Upper lobe of right lung (tissue), 1 donor: Measurements from ENCODE around the gene DOP1B. TPM values are rescaled to one million over a fixed set of nuclear protein-coding genes. Genes with fewer than 3 reads are reported as not detected.

Experiments
- ATAC-seq: fragments of 200-7000 bp; cut with Tn5 transposase; one replicate; pipeline ENCODE4 v1.9.1; 2020; ENCODE audit warnings: mild to moderate bottlenecking, moderate library complexity
- DNase-seq: peaks from one replicate; pipeline ENCODE4 v3.0.0-alpha.2; 2020
- H3K27ac ChIP-seq: fragments of 200-600 bp; one replicate; pipeline ENCODE4 v1.8.0; 2022
- H3K27me3 ChIP-seq: fragments of 200-600 bp; one replicate; pipeline ENCODE4 v1.8.0; 2022; ENCODE audit warnings: mild to moderate bottlenecking
- H3K36me3 ChIP-seq: fragments of 200-600 bp; one replicate; pipeline ENCODE4 v1.8.0; 2022
- H3K4me1 ChIP-seq: fragments of 200-600 bp; one replicate; pipeline ENCODE4 v1.8.0; 2022
- H3K4me3 ChIP-seq: fragments of 200-600 bp; one replicate; pipeline ENCODE4 v1.8.0; 2022; ENCODE audit warnings: mild to moderate bottlenecking
- H3K9me3 ChIP-seq: fragments of 200-600 bp; one replicate; pipeline ENCODE4 v1.8.0; 2022
- CTCF ChIP-seq: fragments of 200-600 bp; IDR thresholded peaks from one replicate; pipeline ENCODE4 v1.8.0; 2022; ENCODE audit warnings: antibody characterized with exemption
- intact Hi-C: fragments of 100-400 bp; cut with DNase I; formaldehyde crosslinking; loops from one replicate; pipeline ENCODE4 v1.11.0; 2022
- total RNA-seq: library from RNA; stranded (reverse); fragmentation: NEBNext Ultra II Directional; extraction: Animal tissue kit (Norgen Biotek cat#: 25700); gene quantifications from one replicate; pipeline ENCODE4 v1.2.1, GENCODE V29; 2021
- donor health status: DM: no; HTN: yes; CAD: no; lungs with severe emphysema.

DOP1B gene
- total RNA-seq, 1 donor from 2014 or later: 19.0 TPM

DNA sequence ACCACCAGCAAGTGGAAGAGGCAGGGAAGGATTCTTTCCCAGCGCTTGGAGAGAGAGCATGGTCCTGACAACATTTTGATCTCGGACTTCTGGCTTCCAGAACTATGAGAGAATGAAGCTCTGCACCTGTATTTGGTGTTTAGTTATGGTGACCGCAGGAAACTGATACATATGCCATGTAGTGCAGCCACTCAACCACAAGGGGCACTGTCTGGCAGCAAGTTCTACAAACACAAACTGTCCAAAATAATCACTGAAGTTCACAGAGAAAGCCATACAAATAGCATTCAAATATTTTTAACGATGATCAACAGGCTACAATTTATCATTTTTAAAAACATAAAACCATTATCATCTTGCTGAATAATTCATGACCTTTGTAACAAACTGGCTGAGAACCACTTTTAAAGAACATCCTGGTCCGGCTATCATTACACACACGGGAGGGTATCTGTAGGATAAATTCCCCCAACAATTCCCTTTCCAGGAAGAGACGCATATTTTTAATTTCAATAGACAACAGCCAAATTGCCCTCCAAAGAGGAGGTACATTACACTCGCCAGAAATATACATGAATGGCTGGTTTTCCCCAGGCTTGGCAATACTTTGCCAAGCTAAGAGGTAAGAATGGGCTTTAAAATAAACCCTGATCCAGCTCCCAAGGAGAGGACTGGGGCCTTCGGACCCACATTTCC is 31.0 kb upstream of the DOP1B start:
- peak; percentile 94 for TF ChIP-seq CTCF
- DNase-seq (peak; percentile 70), ATAC-seq (peak; percentile 75)
- no peak overlapping the region for H3K27ac ChIP-seq
- intact Hi-C loops: no loop called here
- no peaks in the 10 kb centered on the region for H3K27me3 ChIP-seq
- no peak overlapping the region for H3K4me3 ChIP-seq
- no peaks in the 10 kb centered on the region for H3K36me3 ChIP-seq
- peaks cover 6% of the 10 kb centered on the region for H3K4me1 ChIP-seq
- H3K9me3 ChIP-seq: no peaks in the 10 kb centered on the region

DNA sequence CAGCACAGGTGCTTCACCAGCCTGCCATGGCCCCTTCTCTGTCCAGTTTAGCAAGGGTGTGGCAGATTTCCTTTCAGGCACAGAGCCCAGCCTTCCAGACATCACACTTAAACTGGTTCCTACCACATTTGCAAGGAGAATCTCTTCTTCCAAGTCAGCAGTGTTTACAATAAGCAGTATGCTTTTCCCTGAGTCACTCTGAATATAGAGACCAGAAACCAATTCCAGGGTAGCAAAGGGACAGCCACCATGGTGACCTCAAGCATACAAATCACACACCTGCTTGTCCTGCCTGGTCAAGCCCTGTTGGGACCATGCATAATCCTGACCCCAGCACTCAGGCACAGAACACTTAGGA is 30.4 kb upstream of the DOP1B start:
- intact Hi-C loops: no loop called here
- peak; percentile 21 for DNase-seq
- Histone ChIP-seq H3K4me1 (peaks cover 8% of the 10 kb centered on the region), H3K27ac (no peak overlapping the region), H3K36me3 (no peaks in the 10 kb centered on the region), H3K27me3 (no peaks in the 10 kb centered on the region), H3K4me3 (no peak overlapping the region), H3K9me3 (no peaks in the 10 kb centered on the region)
- no peak for ATAC-seq
- TF ChIP-seq CTCF: no peak

GRCh38 chr21:36126621-36127110 is 30.0 kb upstream of the DOP1B start:
- TF ChIP-seq CTCF: no peak
- no peaks in the 10 kb centered on the region for H3K9me3 ChIP-seq
- ATAC-seq (no peak), DNase-seq (peak; percentile 18)
- no peak overlapping the region for H3K4me3 ChIP-seq
- intact Hi-C loops: no loop called here
- H3K36me3 ChIP-seq: no peaks in the 10 kb centered on the region
- H3K27me3 ChIP-seq: no peaks in the 10 kb centered on the region
- H3K4me1 ChIP-seq: peaks cover 8% of the 10 kb centered on the region
- H3K27ac ChIP-seq: no peak overlapping the region

- H3K4me1 ChIP-seq: peaks cover 8% of the 10 kb centered on the region
- DNase-seq (peak; percentile 44), ATAC-seq (no peak)
- no peaks in the 10 kb centered on the region for H3K27me3 ChIP-seq
- no peaks in the 10 kb centered on the region for H3K9me3 ChIP-seq
- no peaks in the 10 kb centered on the region for H3K36me3 ChIP-seq
- no peak for TF ChIP-seq CTCF
- intact Hi-C loops: no loop called here
- H3K27ac ChIP-seq: no peak overlapping the region
- H3K4me3 ChIP-seq: no peak overlapping the region
Observed at GRCh38 chr21:36127250-36127904, 29.2 kb upstream of the DOP1B start.

DNA sequence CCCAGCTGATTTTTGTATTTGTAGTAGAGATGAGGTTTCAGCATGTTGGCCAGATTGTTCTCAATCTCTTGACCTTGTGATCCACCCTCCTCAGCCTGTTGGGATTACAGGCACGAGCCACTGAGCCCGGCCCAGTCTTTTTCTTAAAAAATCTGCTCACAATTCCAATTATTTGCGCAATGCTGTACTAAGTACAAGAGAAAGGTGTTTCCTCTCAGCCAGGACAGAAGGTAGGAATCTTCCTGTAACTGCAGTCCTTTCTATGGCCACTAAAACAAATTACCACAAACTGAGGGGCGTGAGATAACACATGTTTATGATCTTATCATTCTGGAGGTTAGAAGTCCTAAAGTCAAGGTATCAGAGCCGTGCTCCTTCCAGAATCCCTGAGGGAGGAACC is 28.6 kb upstream of the DOP1B start:
- no peaks in the 10 kb centered on the region for H3K27me3 ChIP-seq
- H3K4me3 ChIP-seq: no peak overlapping the region
- no peak overlapping the region for H3K27ac ChIP-seq
- DNase-seq (no peak), ATAC-seq (no peak)
- no peaks in the 10 kb centered on the region for H3K36me3 ChIP-seq
- no peaks in the 10 kb centered on the region for H3K9me3 ChIP-seq
- intact Hi-C loops: no loop called here
- no peak for TF ChIP-seq CTCF
- H3K4me1 ChIP-seq: peaks cover 8% of the 10 kb centered on the region
